GM19468 (cell line): Measurements from ENCODE around the gene AP2A2.
"Not testable (repeated sequence)": the region's sequence is repeated elsewhere in the genome, so short reads cannot be mapped to it uniquely, and the experiment has no call there.

ENCODE experiments used
- ATAC-seq: cut with Tn5 transposase; IDR thresholded peaks from one replicate; pipeline ENCODE4 v1.9.1; 2021; ENCODE audit warnings: mild to moderate bottlenecking, moderate library complexity, moderate number of reproducible peaks; ENCODE audit not compliant: unreplicated experiment; ENCODE audit errors: extremely low read depth

The AP2A2 gene

GRCh38 chr11:971092-971690, 45.5 kb downstream of the AP2A2 start:
- no peak for ATAC-seq

GRCh38 chr11:971731-972365, 46.2 kb downstream of the AP2A2 start:
- no peak for ATAC-seq

GRCh38 chr11:972523-973211, 47.0 kb downstream of the AP2A2 start:
- ATAC-seq, result no peak

GRCh38 chr11:973237-973636, 47.6 kb downstream of the AP2A2 start:
- ATAC-seq, result no peak

- not testable (repeated sequence) for ATAC-seq
Measured at GRCh38 chr11:975376-975775, 49.7 kb downstream of the AP2A2 start.

- no peak for ATAC-seq
Measured at GRCh38 chr11:975827-976226, 50.2 kb downstream of the AP2A2 start.

- ATAC-seq, result no peak
Measured at GRCh38 chr11:976431-977160, 50.9 kb downstream of the AP2A2 start.

GRCh38 chr11:977830-978720, 52.4 kb downstream of the AP2A2 start:
- no peak for ATAC-seq

GRCh38 chr11:978781-979180, 53.1 kb downstream of the AP2A2 start:
- no peak for ATAC-seq

GRCh38 chr11:980438-981357, 55.0 kb downstream of the AP2A2 start:
- ATAC-seq, result no peak

GRCh38 chr11:981764-982163, 56.1 kb downstream of the AP2A2 start:
- ATAC-seq, result no peak

- ATAC-seq, result no peak
Measured at GRCh38 chr11:984546-984945, 58.9 kb downstream of the AP2A2 start.

GRCh38 chr11:985406-985805, 59.7 kb downstream of the AP2A2 start:
- ATAC-seq, result no peak

GRCh38 chr11:985848-986247, 60.2 kb downstream of the AP2A2 start:
- ATAC-seq, result no peak

- no peak for ATAC-seq
Measured at GRCh38 chr11:986270-986951, 60.7 kb downstream of the AP2A2 start.

GRCh38 chr11:986952-987305, 61.3 kb downstream of the AP2A2 start:
- no peak for ATAC-seq

- no peak for ATAC-seq
Measured at GRCh38 chr11:987671-988070, 62.0 kb downstream of the AP2A2 start.

GRCh38 chr11:990101-990500, 64.4 kb downstream of the AP2A2 start:
- ATAC-seq, result no peak

GRCh38 chr11:991034-991433, 65.4 kb downstream of the AP2A2 start:
- no peak for ATAC-seq
